HUES48 (cell line): ENCODE measurements around the gene EEF1A1.
"Not testable (repeated sequence)": the region's sequence is repeated elsewhere in the genome, so short reads cannot be mapped to it uniquely, and the experiment has no call there.

ENCODE experiments used
- H3K27ac ChIP-seq: one replicate; pipeline ENCODE4 v1.7.0; 2013; ENCODE audit warnings: low read depth, low read length, inconsistent platforms
- H3K27me3 ChIP-seq: 2 replicates; pipeline ENCODE4 v1.6.1; 2013; ENCODE audit warnings: mild to moderate bottlenecking, low read length; ENCODE audit not compliant: control insufficient read depth, insufficient read depth
- H3K36me3 ChIP-seq: 2 replicates; pipeline ENCODE4 v1.6.1; 2013; ENCODE audit warnings: low read length; ENCODE audit not compliant: control insufficient read depth, insufficient read depth
- H3K4me1 ChIP-seq: 2 replicates; pipeline ENCODE4 v1.6.1; 2013; ENCODE audit warnings: mild to moderate bottlenecking, low read length; ENCODE audit not compliant: control insufficient read depth, insufficient read depth
- H3K4me3 ChIP-seq: 2 replicates; pipeline ENCODE4 v1.5.1; 2013; ENCODE audit warnings: mild to moderate bottlenecking, low read depth, low read length
- H3K9ac ChIP-seq: 2 replicates; pipeline ENCODE4 v1.6.1; 2013; ENCODE audit warnings: mild to moderate bottlenecking, low read depth, low read length, moderate library complexity
- H3K9me3 ChIP-seq: 2 replicates; pipeline ENCODE4 v1.6.1; 2013; ENCODE audit warnings: low read length; ENCODE audit not compliant: control insufficient read depth, insufficient read depth

EEF1A1 gene

GRCh38 chr6:73558624-73559398, 38.0 kb upstream of the EEF1A1 start:
- no peak overlapping the region for H3K9ac ChIP-seq
- peaks cover 13% of the 10 kb centered on the region for H3K4me1 ChIP-seq
- no peaks in the 10 kb centered on the region for H3K36me3 ChIP-seq
- no peaks in the 10 kb centered on the region for H3K27me3 ChIP-seq
- no peaks in the 10 kb centered on the region for H3K9me3 ChIP-seq
- no peak overlapping the region for H3K4me3 ChIP-seq
- no peak overlapping the region for H3K27ac ChIP-seq

GRCh38 chr6:73556836-73557235, 36.0 kb upstream of the EEF1A1 start:
- Histone ChIP-seq H3K27me3 (no peaks in the 10 kb centered on the region), H3K36me3 (no peaks in the 10 kb centered on the region), H3K9me3 (no peaks in the 10 kb centered on the region), H3K9ac (no peak overlapping the region), H3K4me1 (peaks cover 13% of the 10 kb centered on the region), H3K4me3 (no peak overlapping the region), H3K27ac (no peak overlapping the region)

GRCh38 chr6:73555380-73555949, 34.6 kb upstream of the EEF1A1 start:
- H3K27me3 ChIP-seq, H3K36me3 ChIP-seq, H3K4me1 ChIP-seq, H3K27ac ChIP-seq, H3K9me3 ChIP-seq, H3K9ac ChIP-seq, H3K4me3 ChIP-seq: not testable (repeated sequence)

- H3K36me3 ChIP-seq, H3K9ac ChIP-seq, H3K27ac ChIP-seq, H3K9me3 ChIP-seq, H3K27me3 ChIP-seq, H3K4me1 ChIP-seq, H3K4me3 ChIP-seq: not testable (repeated sequence)
These were observed 30.3 kb upstream of the EEF1A1 start for GRCh38 chr6:73551115-73551514.

- no peaks in the 10 kb centered on the region for H3K27me3 ChIP-seq
These were observed 27.9 kb upstream of the EEF1A1 start for GRCh38 chr6:73548458-73549446.

GRCh38 chr6:73547036-73547435, 26.2 kb upstream of the EEF1A1 start:
- H3K4me1 ChIP-seq: no peaks in the 10 kb centered on the region

More at GRCh38 chr6:73548458-73549446, 27.9 kb upstream of the EEF1A1 start:
- Histone ChIP-seq H3K4me1 (no peaks in the 10 kb centered on the region), H3K9ac (no peak overlapping the region), H3K4me3 (no peak overlapping the region), H3K36me3 (no peaks in the 10 kb centered on the region), H3K9me3 (no peaks in the 10 kb centered on the region), H3K27ac (no peak overlapping the region)

GRCh38 chr6:73542891-73543290, 22.1 kb upstream of the EEF1A1 start:
- Histone ChIP-seq H3K36me3 (no peaks in the 10 kb centered on the region), H3K27me3 (no peaks in the 10 kb centered on the region), H3K9ac (no peak overlapping the region), H3K9me3 (no peaks in the 10 kb centered on the region), H3K27ac (no peak overlapping the region), H3K4me1 (no peaks in the 10 kb centered on the region), H3K4me3 (no peak overlapping the region)

More at GRCh38 chr6:73547036-73547435, 26.2 kb upstream of the EEF1A1 start:
- Histone ChIP-seq H3K9me3 (no peaks in the 10 kb centered on the region), H3K4me3 (no peak overlapping the region), H3K36me3 (no peaks in the 10 kb centered on the region), H3K9ac (no peak overlapping the region), H3K27me3 (no peaks in the 10 kb centered on the region), H3K27ac (no peak overlapping the region)

- not testable (repeated sequence) for H3K4me3 ChIP-seq, H3K36me3 ChIP-seq, H3K4me1 ChIP-seq, H3K9ac ChIP-seq, H3K27me3 ChIP-seq, H3K9me3 ChIP-seq, H3K27ac ChIP-seq
These were observed 21.6 kb upstream of the EEF1A1 start for GRCh38 chr6:73542481-73542880.

- Histone ChIP-seq H3K27me3 (no peaks in the 10 kb centered on the region), H3K4me1 (no peaks in the 10 kb centered on the region), H3K27ac (no peak overlapping the region), H3K9ac (no peak overlapping the region), H3K36me3 (no peaks in the 10 kb centered on the region), H3K9me3 (no peaks in the 10 kb centered on the region), H3K4me3 (no peak overlapping the region)
These were observed 17.4 kb upstream of the EEF1A1 start for GRCh38 chr6:73538116-73538779.

GRCh38 chr6:73537677-73538076, 16.8 kb upstream of the EEF1A1 start:
- Histone ChIP-seq H3K4me3 (no peak overlapping the region), H3K9me3 (no peaks in the 10 kb centered on the region), H3K4me1 (no peaks in the 10 kb centered on the region), H3K27me3 (no peaks in the 10 kb centered on the region), H3K27ac (no peak overlapping the region), H3K36me3 (no peaks in the 10 kb centered on the region), H3K9ac (no peak overlapping the region)
